SIG-M5 treated with dmso at 0.1 percent for 504 hours (cell line): ENCODE measurements around the gene CEMIP.
A peak's percentile ranks its signal among the peaks of the same experiment; 100 is the strongest.

Experiments
- DNase-seq: peaks from one replicate; lab custom pipeline; 2025; ENCODE audit not compliant: unreplicated experiment; lab: John Stamatoyannopoulos, UW

The CEMIP gene

DNA sequence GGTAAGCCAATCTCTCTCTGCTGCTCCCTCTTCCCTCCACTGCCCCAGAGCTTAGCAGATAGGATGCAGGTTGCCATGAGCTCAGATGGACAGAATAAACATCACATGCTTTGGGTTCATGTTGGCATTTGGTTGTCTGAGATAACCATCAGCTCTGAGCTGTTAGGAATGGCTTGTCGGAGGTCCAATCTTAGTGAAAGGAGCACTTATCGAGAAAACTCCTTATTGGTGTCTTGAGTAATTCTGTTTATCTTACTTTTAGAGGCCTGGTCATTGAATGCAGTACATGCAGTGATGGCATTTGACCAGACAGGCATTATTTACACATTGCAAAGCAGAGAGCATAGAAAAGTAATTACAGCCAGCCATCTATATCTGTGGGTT, 99.7 kb downstream of the CEMIP start:
- DNase-seq = no peak

DNA sequence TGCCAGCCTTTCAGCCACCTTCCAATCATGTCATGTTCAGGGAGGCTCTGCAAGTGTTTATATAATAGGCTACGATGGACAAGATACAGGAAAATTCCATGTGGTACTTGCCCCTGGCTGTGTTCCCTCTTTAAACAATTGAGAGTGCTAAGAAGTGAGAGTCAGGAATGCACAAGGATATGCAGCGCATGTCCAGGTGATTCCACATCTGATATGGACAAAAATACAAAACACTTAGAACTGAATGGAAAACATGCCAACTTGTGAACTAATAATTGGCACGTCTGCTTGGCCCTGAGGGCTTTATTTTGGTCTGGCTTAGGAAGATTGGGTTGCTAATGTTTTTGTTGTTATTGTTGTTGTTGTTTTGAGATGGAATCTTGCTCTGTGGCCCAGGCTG, 100.9 kb downstream of the CEMIP start:
- DNase-seq = no peak

DNA sequence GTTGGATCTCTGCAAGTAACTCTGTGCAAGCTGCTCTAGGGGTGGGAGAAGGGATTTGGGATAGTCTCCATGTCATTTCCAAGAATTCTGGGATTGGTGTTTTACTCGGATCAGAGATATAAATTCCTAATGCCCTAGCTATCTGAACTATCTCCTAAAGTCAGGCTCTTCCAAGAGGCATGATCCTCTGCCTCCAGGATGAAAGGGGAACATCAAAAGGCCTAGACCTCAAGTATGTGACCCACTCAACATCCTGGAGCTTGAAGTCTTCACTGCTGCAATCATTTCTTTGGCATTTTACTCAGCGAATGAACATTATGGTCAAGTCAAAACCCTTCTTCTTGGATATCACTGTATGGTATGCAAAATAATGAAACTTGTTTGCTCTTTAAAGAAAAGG, 104.5 kb downstream of the CEMIP start:
- no peak for DNase-seq

DNA sequence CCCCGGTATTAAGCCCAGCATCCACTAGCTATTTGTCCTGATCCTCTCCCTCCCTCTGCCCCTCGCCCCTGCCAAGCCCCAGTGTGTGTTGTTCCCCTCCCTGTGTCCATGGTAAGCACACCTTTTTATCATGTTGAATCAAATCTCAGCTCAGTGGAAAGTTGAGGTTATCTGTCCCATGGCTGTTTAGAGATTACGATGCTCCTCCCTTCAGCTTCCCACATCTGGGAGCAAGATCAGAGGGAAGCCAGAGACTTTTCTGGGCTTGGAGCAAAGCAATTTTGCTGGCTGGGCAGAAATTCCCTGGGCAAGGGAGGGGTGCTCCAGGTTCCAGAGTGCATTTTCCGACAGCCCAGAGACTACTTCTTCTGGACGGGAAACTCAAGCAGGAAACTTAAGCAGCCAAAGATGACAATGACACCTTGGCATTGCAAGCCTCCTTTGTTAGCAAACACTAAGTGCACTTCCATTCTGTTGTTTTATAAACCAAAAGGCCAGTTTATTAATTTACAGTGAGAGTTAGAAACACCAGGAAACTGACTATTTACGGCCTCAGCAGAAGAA, 105.9 kb downstream of the CEMIP start:
- no peak for DNase-seq

DNA sequence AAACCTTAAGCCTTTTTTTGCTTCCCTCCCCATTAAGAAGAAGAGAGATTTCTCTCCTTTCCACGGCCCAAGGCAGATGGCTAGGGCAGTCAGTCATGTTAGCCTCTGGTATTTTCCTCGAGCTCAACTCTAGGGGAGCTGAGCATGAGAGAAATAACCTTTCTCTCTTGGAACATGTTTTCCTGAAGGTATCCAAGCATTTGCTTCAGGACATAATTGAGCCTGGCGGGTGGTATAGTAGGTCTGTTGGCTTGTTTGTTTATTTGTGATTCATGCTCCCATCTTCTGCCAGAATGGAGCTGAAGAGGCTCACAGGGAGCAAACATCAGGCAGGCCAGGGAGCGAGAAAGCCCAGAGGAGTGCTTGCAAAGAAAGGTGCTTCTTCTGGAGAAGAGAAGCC, 108.0 kb downstream of the CEMIP start:
- no peak for DNase-seq

DNA sequence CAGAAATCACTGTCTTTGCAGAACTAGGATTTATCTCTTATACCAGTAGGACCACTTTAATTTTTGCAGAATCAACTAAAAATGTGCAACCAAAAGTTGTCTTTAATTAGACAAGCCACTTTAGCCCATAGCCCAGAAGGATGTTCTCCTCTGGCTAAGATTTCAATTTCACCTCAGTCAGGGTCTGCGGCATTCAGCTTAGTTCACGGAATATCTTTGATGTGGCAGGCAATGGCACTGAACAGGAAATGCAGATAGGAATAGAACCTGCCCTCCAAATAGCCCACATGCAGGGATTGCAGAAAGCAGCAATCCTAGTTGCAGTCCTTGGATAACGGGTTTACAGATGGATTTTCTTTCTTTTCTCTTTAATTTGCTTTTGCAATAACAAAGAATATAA, 109.7 kb downstream of the CEMIP start:
- no peak for DNase-seq

DNA sequence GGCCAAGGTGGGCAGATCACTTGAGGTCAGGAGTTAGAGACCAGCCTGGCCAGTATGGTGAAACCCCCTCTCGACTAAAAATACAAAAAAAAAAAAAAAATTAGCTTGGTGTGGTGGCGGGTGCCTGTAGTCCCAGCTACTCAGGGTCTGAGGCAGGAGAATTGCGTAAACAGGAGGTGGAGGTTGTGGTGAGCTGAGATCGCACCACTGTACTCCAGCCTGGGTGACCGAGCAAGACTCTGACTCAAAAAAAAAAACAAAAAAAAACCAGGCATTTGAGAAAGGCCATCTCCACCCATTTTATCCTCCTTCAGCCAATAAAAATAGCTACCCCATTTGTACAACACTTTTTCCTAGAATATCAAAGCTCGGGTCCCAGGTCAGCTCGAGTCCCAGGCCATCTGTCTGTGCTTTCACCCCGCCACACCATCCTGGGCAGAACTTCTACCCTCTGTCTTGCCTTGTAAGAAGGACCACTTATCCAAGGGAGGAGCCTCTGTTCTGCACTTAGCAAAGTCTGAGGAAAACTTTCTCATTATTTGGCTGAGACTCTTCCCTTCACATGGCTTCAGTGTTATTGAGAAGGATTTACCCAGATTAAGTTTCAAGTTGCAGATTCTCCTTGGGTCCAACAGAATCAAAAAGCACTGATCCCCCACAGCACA, 111.3 kb downstream of the CEMIP start:
- DNase-seq = peak; percentile 33

DNA sequence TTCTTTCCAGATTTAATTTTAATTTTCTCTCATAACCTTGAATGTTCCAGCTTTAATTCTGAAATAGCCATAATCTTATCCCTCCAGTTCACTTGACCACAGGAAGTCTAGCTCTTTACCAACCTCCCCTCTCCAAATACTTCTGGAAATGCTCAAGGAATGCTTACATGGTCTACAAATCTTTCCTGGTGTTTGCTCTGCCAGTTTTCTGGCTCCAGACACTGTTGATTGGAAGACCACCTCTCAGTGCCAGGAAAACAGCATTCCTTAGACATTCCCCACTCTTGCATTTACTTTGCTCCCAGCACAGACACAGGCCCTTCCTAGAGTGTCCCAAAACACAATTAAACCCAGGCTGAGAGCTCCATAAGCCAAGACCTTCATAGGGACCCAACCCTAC, 111.8 kb downstream of the CEMIP start:
- DNase-seq = no peak

DNA sequence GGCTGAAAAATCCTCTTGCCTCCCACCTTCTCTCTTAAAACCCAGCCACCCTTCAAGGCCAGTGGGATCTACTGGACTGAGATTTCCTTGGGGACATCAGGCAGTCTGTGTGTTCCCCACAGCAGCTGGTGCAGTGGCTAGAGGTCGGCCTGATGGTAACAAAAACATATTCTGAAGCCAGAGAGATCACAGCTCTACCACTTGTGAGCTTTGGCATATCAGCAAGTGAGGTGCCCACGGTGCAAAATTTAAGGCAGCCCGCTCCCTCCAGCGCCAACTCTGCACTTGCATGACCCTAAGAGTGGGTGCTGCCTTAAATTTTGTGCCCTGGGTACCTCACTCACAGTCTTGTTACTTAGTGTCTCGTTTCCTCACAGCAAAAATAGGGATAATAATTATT, 113.2 kb downstream of the CEMIP start:
- DNase-seq = no peak

DNA sequence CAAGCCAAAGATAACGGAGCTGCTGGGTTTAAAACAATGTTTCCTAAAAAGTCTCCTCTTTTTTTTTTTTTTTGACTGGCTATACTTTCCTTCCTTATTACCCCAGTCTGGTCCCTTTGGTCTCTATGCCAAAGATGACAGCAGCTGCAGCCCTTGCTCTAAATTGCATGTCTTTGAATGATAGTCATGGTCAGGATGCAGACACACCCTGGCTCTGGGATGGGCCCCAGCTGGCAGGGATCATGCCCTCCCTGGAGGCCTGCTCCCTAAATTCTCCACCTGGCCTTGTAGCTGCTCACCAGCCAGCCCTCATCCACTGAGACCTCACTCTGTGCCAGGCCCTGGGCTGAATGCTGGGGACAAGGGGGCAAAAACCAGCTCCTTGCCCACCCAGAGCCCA, 114.6 kb downstream of the CEMIP start:
- DNase-seq = no peak

DNA sequence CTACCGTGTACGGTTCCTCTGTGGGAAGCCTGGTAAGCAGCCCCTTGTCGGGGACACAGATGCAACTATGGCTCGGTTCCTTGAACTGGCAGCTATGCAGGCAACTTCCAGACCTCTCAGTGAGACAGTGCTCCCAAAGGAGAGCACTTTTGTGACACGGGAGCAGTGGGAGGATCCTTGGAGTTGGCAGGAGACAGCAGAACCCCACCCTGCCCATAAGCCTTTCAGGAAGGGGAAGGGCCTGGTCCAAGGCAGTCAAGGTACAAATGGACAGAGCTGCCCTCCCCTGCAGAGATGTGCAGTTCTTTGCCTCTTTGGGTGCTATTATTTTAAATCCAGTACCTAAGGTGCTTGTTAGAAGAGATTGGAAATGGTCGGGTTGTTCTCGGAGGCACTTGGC, 115.9 kb downstream of the CEMIP start:
- DNase-seq = no peak

DNA sequence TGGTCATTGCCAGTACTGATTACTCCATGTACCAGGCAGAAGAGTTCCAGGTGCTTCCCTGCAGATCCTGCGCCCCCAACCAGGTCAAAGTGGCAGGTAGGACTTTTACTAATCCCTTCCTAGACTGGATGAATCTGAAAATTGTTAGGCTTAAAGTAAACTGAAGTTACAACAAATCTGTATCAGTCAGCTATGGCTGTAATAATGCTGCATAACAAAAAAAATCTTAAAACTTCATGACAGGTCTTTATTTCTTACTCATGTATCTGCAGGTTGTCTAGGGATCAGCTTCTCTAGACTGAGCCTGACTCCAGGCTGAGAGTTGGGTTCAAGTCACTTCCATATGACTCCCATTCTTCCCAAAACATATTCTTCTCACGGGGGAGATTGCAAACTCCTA, 116.8 kb downstream of the CEMIP start:
- DNase-seq = no peak

DNA sequence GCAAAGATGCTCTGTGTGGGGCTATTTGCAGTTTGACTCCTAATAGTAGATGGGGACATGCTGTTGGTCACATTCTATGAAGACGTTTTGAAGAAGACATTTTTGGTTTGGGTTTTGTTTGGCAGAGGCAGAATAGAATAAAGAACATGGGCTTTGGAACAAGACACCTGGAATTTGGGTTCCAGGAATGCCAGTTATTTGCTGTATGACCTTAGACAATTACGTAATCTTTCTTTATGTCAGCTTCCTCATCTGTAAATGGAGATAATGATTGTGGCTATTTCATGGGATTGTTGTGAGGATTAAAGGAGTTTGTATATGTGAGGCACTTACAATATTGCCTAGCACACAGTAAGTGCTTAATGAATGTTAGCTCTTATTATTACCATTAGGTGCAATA, 118.9 kb downstream of the CEMIP start:
- no peak for DNase-seq

DNA sequence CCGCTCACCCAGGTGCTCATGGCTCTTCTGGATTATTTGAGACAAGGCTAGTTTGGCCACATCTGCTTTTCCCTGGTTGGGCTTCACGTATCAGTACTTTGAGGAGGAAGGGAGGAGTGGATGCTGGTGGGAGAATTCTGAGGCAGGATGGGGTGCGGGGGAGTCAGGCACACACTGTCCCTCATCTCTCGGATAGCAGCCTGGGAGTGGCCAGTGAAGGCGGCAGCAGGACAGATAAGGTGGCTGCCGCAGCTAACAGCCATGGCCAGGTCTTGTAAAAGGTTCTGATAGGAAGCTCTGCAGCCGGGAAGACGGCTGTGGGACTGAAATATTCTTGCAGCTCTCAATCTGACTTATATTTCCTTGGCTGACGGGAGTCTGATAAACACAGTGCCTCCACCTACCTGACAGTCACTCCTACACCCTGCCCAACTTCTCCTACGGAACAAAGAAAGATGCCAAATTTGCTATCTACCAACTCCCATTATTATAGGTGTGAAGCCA, 123.2 kb downstream of the CEMIP start:
- DNase-seq = no peak

DNA sequence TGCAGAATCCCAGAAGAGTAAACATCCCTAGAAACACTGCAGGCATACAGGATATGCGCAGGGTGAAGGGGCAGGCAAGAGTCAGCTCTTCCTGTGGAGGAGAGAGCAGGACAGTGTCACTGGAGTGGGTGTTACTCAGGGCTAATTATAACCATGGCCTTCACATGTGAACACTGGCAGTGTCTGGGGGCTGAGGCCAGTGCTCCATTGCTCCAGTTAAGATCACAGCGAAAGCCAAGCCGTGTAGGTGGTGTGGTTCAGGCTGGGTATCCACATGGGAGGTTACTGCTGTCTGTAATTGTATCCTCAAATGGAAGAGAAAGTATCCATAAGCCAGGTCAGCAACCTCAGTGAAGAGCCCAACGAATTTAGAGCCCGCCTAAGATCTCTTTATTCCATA, 125.8 kb downstream of the CEMIP start:
- DNase-seq = no peak

DNA sequence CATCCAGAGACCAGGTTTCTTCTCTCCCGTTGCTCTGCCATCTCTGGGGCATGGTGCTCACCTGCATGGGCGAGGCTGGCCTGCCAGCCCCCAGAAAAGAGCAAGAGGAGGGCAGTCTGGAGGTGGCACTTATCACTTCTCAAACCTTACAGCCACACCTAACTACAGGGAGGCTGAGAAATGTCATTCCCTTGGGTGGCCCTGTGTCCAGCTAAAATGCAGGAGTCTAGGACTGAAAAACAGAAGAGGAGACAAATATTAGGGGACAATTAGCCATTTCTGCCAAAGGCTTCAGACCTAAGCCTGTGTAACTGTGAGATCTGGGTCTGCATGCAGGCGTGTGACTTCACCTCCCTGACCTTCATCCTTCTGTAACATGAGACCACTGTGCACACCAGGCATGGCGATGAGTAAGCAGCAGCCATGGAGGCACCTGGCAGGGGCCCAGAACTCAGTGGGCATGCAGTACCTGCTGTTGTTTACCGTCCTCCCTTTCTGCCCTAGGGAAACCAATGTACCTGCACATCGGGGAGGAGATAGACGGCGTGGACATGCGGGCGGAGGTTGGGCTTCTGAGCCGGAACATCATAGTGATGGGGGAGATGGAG, 127.1 kb downstream of the CEMIP start:
- no peak for DNase-seq

DNA sequence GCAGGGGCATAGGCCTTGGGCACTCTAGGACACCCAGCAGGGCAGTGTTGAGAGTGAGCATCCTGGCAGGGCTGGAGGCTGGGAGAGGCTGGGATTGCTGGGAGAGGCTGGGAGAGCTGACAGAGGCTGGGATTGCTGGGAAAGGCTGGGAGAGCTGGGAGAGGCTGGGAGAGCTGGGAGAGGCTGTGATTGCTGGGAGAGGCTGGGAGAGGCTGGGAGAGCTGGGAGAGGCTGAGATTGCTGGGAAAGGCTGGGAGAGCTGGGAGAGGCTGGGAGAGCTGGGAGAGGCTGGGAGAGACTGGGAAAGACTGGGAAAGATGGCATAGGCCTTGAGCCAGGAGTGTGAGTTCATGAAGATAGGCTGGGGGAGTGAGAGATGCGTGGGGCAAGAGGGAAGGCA, 132.7 kb downstream of the CEMIP start:
- DNase-seq = no peak

DNA sequence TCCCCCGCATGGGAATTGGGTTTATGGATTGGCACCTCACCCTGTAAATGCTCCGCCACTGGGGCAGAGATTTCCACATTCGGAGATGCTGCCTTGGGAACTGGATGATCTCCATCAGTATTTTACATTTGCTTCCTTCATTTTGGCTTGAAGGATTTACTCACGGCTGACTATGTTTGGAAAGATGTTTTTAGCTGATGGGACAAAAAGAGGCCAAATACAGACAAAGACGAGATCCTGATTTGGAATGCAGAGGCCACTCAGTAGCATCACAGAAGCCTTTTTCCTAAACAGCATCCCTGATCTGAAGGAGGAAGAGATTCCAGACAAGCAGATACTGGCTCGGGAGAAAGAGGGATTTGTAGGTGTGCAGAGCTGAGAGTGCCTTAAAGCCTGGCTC, 133.5 kb downstream of the CEMIP start:
- DNase-seq = no peak

DNA sequence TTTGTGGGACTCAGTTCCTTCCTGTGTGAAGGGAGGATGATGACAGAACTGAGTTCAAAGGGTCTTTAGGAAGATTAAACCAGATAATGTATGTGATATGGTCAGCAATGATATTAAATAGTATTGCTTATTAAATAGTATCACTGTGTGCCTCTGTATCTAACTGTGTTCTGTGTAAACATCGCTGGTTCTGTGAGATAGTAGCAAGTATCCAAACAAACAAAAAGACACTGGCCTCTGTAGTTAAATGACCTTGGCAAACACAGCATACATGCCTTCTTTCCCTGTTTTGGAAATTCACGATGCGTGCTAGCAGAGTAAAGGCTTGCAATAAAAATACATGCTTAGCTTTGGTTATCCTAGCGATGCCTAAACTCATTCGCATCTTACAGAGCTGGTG, 134.4 kb downstream of the CEMIP start:
- DNase-seq = no peak

DNA sequence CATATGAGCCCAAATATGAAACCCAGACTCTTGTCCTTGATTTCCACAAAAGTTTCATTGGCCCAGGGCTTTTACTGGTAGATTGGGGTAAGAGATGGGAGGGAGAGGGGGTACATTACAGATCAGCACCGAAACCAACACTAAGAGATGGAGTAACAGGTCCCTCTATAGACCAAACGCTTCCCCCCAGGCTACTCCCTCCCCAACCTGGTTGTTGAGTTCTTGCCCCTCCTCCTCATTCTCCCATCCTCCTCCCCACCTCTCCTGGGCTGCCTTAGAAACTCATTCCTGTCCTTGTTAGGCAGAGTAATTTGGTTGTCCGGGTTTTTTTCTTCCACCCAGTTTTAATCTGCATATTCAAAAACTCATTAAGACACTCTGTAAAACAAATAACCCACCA, 136.3 kb downstream of the CEMIP start:
- no peak for DNase-seq

DNA sequence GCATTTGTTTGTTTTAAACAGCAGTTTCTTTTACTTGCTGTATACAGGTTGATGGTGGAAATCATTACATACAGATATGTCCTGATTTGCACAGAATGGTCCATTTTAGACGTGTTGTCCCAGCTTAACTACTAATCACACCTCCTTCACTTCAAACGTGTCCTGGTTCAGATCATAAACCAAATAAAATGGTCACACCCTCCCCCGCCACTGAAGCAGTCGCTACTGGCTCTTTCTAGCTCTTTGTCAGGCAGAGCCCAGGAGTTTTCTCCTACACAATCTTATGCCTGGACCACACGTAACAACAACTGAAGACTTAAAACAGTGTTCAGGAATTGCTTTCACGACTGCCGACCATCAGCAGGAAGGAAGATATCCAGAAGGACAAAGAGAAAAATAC, 136.9 kb downstream of the CEMIP start:
- DNase-seq = no peak

DNA sequence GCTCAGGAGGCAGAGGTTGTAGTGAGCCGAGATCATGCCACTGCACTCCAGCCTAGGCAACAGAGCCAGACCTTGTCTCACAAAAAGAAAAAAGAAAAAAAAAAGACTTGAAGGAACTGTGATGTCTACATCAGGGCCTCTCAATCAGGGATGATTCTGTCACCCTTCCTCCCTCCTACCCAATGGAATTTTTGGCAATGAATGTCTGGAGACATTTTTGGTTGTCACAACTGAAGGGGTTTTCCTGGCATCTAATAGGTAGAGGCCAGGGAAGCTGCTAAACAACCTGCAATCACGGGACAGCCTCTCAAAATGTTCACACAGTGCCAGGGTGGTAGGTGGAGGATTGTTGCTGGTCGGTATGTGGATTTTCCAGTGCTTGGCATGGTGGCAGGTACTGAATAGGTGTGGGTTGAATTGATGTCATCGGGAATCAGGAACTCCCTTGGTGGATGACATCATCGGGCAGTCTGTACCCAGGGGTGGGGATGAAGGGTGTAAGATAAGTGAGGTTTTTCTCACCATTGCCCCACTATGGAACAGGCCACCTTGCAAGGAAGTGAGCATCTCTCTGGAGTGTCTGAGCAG, 139.1 kb downstream of the CEMIP start:
- DNase-seq = no peak
